KG1 (cell line): Measurements from ENCODE around the gene FKBP4.
"Not testable (repeated sequence)": the region's sequence is repeated elsewhere in the genome, so short reads cannot be mapped to it uniquely, and the experiment has no call there.

Experiments
- DNase-seq: peaks from one replicate; lab custom pipeline; 2025; lab: John Stamatoyannopoulos, UW

FKBP4 gene

GRCh38 chr12:2794736-2795289, at the start of gene FKBP4:
Gene FKBP4 (plus strand): TSS chr12:2794970. CDS start chr12:2795140, 170 bp downstream.
- DNase-seq: peak; percentile 83

- DNase-seq: no peak
These were observed 49.1 kb upstream of the FKBP4 start for GRCh38 chr12:2745655-2746054.

- no peak for DNase-seq
These were observed 45.2 kb upstream of the FKBP4 start for GRCh38 chr12:2749580-2749979.

- DNase-seq: no peak
These were observed 44.6 kb upstream of the FKBP4 start for GRCh38 chr12:2750185-2750584.

- no peak for DNase-seq
These were observed 43.5 kb upstream of the FKBP4 start for GRCh38 chr12:2751230-2751629.

- DNase-seq: no peak
These were observed 43.1 kb upstream of the FKBP4 start for GRCh38 chr12:2751686-2752085.

GRCh38 chr12:2752676-2753371, 41.9 kb upstream of the FKBP4 start:
- peak; percentile 50 for DNase-seq

- no peak for DNase-seq
These were observed 41.2 kb upstream of the FKBP4 start for GRCh38 chr12:2753536-2753935.

GRCh38 chr12:2754208-2754607, 40.6 kb upstream of the FKBP4 start:
- no peak for DNase-seq

- DNase-seq: no peak
These were observed 38.0 kb upstream of the FKBP4 start for GRCh38 chr12:2756756-2757155.

GRCh38 chr12:2759733-2760132, 35.0 kb upstream of the FKBP4 start:
- DNase-seq: no peak

- DNase-seq: no peak
These were observed 30.4 kb upstream of the FKBP4 start for GRCh38 chr12:2764398-2764797.

GRCh38 chr12:2765052-2765451, 29.7 kb upstream of the FKBP4 start:
- no peak for DNase-seq

GRCh38 chr12:2765608-2766007, 29.2 kb upstream of the FKBP4 start:
- DNase-seq: no peak

- DNase-seq: no peak
These were observed 26.4 kb upstream of the FKBP4 start for GRCh38 chr12:2768224-2768961.

GRCh38 chr12:2769866-2770533, 24.8 kb upstream of the FKBP4 start:
- no peak for DNase-seq

- not testable (repeated sequence) for DNase-seq
These were observed 24.2 kb upstream of the FKBP4 start for GRCh38 chr12:2770544-2770943.

GRCh38 chr12:2772370-2772769, 22.4 kb upstream of the FKBP4 start:
- DNase-seq: no peak

GRCh38 chr12:2773199-2773875, 21.4 kb upstream of the FKBP4 start:
- DNase-seq: no peak

GRCh38 chr12:2775431-2775830, 19.3 kb upstream of the FKBP4 start:
- no peak for DNase-seq

GRCh38 chr12:2776129-2776806, 18.5 kb upstream of the FKBP4 start:
- no peak for DNase-seq

- no peak for DNase-seq
These were observed 15.5 kb upstream of the FKBP4 start for GRCh38 chr12:2779281-2779680.
